Limb (tissue), 2 donors: Measurements from ENCODE around the gene L3MBTL4.
"Not testable (repeated sequence)": the region's sequence is repeated elsewhere in the genome, so short reads cannot be mapped to it uniquely, and the experiment has no call there.

Experiments
- DNase-seq, 2 donors: peaks; one replicate each; pipeline ENCODE4 v3.0.0-alpha.2; 2016; ENCODE audit errors: extremely low spot score in 2 of 2

The L3MBTL4 gene

DNA sequence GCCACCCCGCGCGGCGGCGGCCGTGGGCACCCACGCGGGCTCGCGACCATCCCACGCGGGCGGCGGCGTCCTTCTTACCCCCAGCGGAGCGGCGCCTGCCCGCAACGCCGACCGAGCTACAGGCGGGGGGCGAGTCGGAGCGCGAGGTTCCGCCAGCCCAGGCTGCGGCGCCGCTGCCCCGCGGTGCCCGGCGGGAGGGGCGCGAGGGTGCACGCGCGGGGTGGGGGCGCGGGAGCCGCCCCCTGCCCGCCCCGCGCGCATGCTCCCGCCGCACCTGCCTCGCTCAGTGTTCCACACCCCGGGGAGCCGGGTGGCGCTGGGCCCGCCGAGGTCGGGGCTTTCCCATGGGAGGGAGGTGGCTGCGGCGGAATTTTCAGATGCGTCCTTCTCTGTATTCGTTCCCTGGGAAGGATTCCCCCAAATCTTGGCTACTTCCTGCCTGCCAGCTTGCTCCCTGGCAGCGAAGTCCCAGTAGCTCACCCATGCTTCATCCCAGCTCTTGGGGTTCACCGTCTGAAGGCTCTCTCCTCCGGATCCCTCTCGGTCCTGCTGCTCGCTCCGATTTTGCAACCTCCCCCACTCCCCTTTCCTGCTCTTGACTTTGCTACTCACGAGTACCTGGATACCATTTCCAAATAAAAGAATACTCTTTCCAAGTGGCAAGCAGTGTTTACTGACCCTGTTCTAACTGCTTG lies at the start of gene L3MBTL4:
TSS of gene L3MBTL4 (minus strand) at position 189 of the 695 bp plus-strand sequence. CDS start 103,286 bp downstream, outside the sequence.
- DNase-seq, result peak in 1 of 2 donors; percentile 71

DNA sequence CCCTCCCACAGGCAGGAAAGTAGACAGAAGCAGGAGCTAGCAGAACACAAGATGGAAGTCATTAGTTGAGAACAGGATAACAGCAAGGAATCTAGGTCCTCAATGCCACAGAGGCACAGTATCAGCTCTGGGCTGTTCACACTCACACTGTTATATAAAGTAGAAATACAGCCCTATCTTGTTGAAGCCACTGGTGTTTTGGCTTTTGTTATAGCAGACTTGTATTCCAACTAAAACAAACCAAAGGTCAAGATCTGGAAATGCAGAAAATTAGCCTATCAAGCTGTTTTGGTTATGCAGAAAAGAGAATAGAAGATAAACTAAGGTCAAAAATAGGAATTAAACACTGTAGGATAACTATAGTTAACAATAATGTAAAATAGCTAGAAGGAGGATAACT lies 37.5 kb upstream of the L3MBTL4 start:
- DNase-seq, result no peak

DNA sequence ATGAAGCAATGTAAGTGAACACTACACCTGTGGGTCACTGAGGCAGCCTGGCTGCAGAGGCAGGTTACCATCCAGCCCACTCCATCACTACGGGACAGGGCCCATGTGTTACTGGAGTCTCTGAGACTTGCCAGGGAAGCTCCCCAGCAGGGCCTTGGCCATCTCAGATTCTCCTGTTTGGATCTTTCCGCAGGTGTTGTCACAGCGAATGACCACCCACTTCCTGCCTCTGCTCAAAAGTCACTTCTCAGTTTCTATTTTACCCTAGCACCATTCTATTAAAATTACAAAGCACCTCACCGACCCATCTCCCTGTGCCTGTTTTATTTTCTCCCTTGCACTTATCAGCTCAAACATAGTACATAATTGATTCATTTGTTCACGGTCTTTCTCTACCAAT lies 34.5 kb upstream of the L3MBTL4 start:
- no peak for DNase-seq

DNA sequence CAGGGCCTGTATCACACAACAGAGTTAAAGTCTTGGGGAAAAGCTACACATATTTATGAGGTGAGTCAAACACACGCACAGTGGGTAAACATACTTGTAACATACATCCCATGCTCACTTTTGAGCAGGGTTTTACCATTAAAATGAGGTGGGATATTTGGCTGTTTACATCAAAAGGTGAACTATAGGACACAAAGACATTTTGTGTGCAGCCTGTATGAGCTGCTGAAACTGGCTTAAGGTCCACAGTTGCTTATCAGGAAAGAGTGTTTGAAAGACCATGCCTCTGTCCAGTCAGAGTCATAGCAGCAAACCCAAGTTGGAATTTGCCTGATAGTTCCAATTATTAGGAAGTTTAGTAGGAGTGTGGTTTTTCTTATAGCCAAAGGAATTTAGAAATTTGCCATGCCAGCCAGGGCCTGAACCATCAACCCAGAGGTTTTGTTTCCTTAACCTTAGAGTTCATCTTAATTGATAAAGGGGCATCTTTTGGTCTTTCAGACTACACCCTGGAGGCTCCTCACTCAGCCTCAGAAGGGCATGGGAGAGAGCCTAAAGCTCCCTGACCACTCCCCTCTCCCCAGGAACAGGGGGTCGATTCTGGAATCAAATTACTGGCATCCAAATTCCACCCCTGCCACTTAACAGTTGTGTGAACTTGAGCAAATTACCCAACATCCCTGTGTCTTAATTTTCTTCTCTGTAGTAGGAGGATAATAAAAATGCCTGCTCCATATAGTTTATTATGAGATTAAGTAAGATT lies 29.9 kb upstream of the L3MBTL4 start:
- no peak for DNase-seq

DNA sequence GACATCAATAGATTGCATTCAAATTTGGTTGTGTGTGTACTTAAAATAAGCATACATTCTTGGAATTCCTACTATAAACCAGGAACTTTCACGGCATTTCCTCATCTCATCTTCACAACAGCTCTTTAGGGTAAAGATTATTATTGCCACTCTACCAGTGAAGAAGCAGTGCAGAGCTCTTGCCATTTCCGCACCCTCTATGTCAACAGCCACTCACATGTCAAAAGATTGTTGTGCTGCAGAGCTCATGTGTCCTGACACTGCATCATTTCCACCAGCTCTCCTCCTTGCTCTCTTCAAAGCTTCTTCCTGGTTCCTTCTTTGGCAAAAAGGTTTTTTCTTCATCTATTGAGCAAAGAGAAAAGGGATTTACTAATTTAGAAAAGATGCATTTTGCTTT lies 26.5 kb upstream of the L3MBTL4 start:
- DNase-seq, result no peak

DNA sequence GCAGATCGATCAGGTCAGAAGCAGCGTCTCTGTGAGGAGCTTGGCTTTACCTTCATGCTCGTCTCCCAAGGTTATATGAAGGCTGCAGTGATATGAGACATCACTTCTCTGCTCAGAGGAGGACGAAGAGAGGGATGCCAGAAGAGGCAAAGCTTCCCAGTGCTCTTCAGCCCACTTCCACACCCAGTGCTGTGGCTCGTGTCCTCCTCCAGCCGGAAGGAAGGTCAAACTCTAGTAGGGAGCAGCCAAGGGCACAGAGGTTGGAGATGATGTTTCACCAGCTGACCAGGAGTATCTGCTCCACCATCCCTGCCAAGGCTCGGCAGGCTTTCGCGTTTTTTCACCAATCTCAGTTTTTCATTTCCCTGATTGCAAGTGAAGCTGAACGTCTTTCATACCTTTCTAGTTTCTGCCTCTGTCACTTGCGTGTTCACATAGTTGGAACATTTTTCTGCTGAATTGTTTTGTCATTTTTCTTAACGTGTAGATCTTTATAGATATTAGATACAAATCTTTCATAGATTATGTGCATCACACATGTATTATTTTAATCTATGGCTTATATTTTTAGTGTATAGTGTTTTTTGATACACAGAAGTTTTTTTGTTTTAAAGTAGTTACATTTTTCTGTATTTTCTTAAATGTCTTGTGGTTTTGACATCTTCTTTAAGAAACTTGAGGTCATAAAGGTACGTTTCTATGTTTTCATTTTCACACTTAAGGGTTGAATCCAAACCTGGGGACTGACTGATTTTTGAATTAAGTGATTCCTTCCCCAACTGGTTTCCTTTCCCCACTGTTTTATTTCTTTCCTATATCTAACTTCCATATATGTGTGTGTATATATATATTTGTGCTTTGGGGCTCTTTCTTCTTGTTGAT lies 23.5 kb upstream of the L3MBTL4 start:
- no peak for DNase-seq

DNA sequence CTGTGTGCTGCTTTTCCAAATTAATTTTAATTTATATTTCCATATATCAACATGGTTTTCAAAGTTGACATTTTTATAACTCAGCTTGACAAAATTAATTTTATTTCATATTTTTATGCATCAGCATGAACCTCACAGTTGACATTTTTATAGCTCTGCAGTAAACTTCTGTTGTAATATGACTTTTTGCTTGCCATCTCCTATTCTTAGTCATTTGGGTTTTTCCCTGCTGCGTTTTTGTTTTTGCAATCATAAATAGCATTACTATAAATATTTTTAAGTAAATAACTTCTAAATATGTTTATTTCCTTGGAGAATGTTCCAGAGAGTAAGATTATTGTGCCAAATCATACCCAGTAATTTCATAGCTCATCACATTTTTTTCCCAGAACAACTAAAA lies 21.0 kb upstream of the L3MBTL4 start:
- no peak for DNase-seq

DNA sequence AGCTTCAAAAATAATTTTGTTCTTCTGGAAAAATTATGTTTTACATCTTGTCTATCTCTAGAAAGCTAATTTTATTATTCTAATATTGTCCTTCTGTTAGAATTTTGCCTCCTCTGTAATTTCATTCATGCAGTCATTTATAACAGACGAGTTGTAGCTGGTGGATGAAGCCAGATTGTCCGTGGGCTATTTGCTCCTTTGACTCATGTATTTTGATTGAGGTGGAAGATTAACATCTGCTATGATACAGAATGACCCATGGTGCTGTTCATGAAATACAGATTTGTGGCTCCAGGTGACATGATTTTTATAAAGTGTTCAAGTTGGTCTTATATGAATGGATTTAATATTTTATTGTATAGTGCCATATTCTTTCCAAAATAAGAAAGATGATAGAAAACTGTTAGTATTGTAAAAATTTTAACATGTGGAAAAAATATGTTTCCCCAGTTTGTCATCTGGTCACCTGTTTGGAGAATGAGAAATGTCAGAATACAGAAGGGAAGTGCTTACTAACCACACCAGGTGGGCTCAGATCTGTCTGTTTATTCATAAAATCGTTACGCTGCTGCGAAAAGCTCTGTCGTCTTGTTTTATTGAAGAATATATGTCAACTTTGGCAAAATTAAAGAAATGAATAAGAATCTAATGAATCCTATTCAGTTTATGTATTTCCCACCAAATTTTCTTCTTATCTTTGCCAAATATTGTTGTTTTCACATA lies 20.4 kb upstream of the L3MBTL4 start:
- no peak for DNase-seq

DNA sequence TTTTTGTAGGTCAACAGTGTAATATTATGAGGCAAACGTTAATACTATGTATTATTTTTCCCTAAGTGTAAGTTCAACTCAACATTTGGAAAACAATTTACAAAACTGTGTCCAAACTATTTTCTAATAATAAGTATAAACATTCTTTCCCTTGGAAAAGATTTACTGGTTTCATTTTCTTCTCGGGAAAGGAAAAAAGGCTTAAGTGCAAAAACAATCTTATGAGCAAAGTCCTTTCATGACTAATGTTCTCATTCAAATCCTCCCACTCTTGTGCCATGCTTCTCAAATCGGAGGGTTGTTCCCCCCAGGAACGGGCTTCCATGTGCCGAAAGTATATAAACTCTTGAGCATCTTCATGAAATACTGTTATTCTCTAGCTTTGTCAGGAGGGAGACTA lies 19.8 kb upstream of the L3MBTL4 start:
- no peak for DNase-seq

DNA sequence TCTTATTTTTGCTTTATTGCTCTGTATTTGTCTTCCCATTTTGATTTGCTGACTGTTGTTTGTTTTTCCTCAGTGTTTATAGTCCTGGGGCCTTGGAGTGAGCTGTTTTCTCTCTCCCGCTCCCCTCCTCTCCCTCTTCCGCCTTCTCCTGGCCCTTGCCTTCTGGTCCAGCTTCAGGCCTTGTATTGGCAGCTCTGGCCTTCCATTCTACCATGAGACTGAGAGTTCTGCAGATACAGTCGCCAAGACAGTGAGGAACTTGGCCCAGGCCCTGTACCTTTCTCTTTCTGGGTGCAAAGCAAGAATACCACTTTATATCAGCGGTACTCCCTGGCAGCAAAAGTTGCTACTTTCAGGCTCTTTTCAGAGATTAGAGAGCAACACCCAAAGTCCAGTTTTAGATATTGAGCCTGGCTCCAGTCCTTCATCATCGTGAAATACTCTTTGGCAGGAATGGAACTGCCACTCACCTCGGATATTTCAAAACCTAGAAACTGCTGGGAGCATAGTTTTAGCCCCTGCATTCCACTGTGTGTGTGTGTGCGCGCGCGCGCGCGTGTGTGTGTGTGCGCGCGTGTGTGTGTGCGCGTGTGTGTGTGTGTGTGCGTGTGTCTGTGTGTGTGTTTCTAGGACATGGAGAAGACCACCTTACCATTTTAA lies 17.1 kb upstream of the L3MBTL4 start:
- DNase-seq, result no peak

DNA sequence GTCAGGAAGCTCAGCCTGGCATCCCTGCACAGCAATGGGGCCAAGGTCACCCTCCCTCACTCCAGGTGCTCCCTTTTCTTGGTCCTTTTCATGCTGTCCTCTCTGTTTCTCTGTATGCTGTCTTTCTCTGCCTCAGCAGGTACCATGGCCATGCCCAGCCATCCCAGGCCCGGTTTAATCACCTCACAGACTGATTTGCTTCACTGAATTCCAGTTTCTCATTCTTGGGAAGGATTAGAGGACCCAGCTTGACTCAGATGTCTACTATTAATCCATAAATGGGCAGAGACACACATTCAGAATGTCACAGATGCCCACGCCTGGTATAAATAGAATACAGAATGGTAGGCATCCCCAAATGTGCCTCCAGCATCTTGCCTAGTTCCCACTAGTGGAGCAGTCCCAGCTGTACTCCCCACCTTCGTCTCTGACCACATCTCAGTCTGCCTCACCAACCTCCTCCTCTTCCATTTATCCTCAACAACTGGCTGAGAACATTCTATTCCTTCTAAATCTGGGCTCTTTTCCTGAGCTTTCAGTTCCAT lies 14.2 kb upstream of the L3MBTL4 start:
- no peak for DNase-seq

DNA sequence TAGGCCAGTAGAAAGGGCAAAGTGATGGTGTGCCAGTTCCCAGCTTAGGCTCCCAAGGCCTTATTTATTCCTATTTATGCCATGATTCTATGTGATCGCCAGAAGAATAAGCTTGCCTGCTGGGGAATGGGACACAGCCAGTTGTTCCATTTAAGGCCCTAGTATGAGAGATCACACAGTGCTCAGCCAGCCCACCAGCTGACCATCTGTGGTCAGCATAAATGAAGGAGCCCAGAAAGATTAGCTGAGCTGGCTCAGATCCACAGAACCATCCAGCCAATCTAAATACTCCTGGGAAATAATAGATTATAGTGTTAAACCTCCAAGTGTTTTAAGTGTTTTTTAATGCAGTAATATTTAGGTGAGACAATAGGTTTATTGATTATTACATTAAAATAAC lies 12.6 kb upstream of the L3MBTL4 start:
- no peak for DNase-seq

DNA sequence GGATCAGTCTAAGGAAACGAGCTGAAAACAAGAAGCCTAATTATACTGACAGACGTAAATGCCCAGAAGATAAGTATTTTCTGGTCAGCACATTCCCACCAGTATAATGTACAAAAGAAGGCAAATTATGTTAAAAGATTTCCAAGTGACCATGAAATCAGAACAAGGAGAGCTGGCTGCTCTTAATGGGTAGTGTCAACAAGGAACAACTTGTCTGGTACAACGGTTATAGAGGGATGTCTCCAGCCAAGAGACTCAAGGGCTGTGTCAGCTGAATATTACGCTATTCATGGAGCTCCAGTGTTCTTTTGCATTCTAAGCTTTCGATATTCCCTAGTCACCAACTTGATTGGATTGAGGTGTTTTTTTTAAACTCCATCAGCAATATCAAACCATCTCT lies 8.6 kb upstream of the L3MBTL4 start:
- DNase-seq, result no peak

DNA sequence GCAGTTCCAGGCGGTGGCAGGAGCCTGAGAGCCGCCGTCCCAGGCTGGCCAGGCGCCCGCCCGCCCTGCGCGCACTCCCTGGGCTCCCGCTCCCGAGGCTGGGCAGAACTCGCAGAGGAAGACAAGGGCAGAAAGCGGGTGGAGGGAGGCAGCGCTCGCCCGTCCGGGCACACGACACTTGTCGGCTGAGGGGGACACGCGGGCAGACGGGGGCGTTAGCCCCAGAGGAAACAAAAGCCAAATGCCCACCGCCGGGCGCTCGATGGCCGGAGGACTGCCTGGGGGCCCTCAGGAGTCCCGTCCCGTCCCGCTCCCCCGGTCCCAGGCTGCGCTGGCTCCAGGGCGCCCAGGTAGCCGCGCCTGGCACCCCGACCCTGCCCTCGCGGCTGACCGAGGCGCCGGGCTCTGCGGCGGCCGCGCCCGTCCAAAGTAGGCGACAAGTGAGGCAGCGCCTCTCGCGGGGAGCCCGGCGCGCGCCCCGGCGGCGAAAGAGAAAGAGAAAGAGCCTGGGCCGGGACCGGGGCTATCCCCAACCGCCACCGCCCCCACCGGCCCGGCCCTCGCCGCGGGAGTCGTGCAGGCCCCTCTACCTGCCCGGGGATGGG lies 491 bp downstream of the L3MBTL4 start:
- peak in 1 of 2 donors; percentile 65 for DNase-seq

DNA sequence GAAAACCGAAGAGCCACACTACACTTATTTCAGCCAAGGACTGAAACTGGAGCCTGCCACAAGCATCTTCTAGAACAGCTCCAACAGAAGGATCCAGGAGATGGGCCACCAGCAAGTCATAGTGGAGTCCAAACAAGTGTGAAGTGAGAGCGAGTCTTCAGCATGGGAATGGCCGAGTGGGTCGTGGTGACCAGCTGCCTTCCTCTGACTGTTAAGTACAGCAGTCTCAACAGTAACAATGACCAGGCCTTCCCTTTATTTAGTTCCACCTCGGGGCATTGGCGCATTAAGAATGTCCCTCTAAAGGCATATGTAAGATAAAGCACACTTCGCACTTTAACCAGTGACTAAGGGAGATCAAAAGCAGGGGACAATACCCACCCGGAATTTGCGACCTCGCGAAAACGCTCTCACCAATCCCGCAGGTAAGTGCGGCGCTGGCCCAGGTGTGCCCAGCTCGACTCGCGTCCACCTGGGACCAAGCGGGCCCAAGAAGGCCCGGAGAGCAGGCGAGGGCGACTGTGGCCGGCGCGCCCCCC lies 1.1 kb downstream of the L3MBTL4 start:
- no peak for DNase-seq

DNA sequence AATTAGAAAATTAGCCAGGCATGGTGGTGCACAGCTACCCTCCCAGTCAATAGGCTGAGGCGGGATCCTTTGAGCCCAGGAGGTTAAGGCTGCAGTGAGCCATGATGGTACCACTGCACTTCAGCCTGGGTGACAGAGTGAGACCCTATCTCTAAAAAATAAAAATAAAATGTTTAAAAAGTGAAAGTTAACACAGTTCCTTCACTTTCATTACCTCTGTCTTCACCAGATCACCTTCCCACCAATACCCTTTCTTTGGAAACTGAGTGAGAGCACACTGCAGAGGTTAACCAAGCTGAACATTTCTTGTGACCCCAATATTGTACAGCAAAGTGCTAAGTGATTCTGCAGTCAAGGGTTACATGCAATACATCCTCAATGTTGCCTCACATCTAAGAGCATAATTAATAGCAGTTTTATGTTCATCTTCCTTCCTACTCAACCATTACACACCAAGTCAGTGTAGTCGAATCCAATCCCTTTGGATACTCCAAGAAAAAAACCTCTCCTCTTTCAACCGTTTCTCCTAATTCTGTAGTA lies 1.7 kb downstream of the L3MBTL4 start:
- no peak for DNase-seq

DNA sequence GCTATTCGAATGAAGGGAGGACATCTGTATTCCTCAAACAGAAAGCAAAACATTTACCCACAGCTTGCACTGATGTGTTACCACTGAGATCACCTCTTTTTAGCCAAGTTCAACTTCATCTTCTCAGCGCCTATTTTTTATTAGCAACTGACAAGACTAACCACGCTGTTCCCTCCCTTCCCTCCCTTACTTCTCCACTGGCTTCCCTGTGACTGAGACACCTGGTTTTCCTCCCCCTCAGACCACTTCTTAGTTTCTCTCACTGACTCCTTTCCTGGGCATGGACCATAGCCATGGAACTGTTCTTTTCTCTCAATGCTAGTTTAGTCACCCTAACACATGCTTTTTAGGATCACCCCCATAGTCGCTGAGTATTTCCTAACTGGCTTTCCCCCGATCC lies 3.3 kb downstream of the L3MBTL4 start:
- DNase-seq, result no peak

DNA sequence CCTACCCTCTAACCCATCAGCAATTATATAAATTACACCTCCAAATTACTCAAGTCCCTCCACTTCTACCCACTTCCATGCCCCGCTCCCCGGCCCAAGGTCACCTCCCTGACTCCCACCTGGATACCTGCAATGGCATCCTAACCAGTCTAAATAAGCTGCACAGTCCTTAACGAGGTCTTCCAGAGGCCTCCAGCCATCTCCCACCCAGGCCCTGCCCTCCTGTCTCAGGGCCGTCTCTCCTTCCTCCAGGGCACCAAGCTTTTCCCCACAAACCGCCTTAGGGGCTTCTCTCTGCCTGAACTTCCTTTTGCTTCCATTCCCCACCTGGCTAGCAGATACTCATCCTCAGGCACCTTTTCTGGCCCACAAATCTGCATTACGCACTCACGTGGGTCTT lies 4.8 kb downstream of the L3MBTL4 start:
- no peak for DNase-seq

DNA sequence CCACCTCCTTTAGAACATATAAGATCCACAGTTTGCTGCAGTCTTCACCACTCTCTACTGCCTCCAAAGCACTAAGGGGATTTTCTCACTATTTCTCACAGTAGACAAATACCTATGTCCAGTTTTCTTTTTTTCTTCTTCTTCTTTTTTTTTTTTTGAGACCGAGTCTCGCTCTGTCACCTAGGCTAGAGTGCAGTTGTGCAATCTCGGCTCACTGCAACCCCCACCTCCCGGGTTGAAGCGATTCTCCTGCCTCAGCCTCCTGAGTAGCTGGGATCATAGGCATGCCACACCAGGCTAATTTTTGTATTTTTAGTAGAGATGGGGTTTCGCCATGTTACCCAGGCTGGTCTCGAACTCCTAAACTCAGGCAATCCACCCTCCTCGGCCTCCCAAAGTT lies 6.2 kb downstream of the L3MBTL4 start:
- not testable (repeated sequence) for DNase-seq
